GM19193 (cell line): ENCODE measurements around the gene MAPKBP1.

ENCODE experiments used
- POLR2A ChIP-seq: IDR thresholded peaks from 4 replicates; pipeline ENCODE4 v1.6.1; 2011; ENCODE audit not compliant: insufficient read depth, insufficient read length; ENCODE audit errors: extremely low read depth

Gene MAPKBP1

GRCh38 chr15:41841131-41841530 lies 66.8 kb downstream of the MAPKBP1 start:
- TF ChIP-seq POLR2A = no peak

DNA sequence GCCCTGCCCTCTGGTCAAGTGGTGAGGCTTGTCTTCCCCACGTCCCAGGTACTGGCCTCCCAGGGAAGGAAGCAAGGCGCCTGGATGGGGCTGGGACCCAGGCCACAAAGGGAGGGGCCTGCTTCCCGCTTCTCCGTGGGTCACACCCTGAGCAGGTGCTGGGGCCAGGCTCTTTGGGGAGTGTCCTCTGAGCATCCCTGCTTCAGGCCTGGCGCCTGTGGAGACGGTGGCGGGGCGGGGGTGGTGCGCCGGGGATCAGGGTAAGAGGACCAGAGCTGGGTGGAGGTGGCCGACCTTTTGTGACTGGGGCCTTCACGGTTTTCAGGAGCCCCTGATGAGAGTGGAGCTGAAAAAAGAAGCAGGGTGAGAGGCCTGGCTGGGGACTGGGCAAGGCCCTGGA lies 67.9 kb downstream of the MAPKBP1 start:
- no peak for TF ChIP-seq POLR2A

- TF ChIP-seq POLR2A = no peak
These were observed 69.3 kb downstream of the MAPKBP1 start for GRCh38 chr15:41843571-41843970.

- TF ChIP-seq POLR2A = no peak
These were observed 70.5 kb downstream of the MAPKBP1 start for GRCh38 chr15:41844814-41845213.

GRCh38 chr15:41847206-41847605 lies 72.9 kb downstream of the MAPKBP1 start:
- no peak for TF ChIP-seq POLR2A

- TF ChIP-seq POLR2A = no peak
These were observed 73.7 kb downstream of the MAPKBP1 start for GRCh38 chr15:41847981-41848380.

- no peak for TF ChIP-seq POLR2A
These were observed 74.3 kb downstream of the MAPKBP1 start for GRCh38 chr15:41848631-41849030.

GRCh38 chr15:41849204-41849603 lies 74.9 kb downstream of the MAPKBP1 start:
- no peak for TF ChIP-seq POLR2A

DNA sequence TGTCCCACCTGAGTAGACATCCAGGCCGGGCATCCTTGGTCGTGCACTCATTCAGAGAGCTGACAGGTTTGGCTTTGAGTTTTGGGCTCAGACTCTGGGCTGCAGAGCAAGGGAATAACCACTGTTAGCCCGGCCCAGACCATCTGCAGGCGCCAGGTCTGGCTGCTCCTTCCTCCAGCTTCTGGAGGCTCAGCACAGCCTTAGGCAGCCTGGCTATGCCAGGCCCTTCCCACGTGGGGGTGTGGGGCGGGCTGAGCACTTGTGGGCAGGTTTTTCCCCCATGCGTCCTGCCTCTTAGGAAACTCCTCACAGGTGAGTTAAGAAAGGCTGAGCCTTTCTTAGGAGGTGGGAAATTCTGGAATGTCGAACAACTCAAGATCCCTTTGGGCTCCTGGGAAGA lies 75.6 kb downstream of the MAPKBP1 start:
- TF ChIP-seq POLR2A = no peak

DNA sequence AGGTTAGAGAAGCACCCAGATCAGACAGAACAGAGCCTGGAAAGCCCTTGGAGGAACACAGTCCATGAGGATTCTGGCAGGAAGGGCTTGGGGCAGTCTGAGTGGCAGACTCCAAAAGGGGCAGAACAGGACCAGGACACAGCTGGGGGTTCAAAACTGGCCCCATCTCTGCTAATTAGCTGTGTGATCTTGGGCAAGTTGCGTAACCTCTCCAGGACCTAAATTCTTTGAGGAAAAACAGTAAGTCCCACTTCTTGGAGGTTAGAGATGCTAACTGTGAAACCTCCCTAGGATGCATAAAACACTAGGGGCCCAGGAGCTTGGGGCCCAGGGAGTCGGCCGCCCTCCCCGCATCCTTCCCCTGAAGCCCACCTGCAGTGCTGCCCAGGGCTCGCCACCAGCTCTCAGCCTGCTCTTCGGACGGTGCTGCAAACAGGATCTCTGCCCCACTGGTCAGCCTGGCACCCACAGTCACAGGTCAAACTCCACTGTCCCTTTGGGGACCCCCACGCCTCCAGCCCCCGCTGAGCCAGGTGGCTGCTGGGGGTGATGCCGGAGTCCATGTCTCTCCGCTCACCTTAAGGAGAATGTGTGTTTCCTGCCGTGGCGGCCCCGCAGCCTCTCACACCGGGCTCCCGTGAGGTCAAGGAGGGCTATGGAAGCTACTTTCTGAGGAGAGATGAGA lies 76.3 kb downstream of the MAPKBP1 start:
- TF ChIP-seq POLR2A = no peak

GRCh38 chr15:41851167-41851523 lies 76.9 kb downstream of the MAPKBP1 start:
- TF ChIP-seq POLR2A = no peak

DNA sequence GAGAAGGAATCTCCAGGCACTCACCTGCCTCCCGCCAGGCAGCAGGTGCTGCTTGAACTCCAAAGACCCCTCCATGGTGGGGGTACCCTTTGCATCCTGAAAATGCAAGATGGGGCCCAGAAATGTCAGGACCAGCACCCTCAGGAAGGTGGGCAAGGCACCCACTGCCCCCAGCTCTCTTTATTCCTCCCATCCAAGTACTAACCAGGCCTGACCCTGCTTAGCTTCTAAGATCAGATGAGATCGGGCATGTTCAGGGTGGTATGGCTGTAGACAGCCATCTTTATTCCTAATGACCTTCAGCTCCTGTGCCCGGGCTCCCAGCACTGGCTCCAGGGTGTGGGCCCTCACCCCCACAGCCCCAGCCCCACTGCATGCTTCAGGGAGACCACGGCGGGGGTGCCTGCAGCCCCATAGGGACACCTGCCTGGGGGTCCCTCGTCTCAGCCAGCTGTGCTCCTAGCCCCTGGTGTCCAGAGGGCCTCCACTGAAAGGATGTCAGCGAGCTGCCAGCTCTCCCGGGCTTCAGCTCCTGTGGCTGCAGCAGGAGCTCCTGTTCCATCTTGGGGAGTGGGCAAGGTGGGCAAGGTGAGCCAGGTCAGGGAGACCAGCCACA lies 77.6 kb downstream of the MAPKBP1 start:
- TF ChIP-seq POLR2A = no peak

- no peak for TF ChIP-seq POLR2A
These were observed 78.7 kb downstream of the MAPKBP1 start for GRCh38 chr15:41852736-41853590.

GRCh38 chr15:41853831-41854230 lies 79.5 kb downstream of the MAPKBP1 start:
- TF ChIP-seq POLR2A = no peak

GRCh38 chr15:41854443-41854842 lies 80.2 kb downstream of the MAPKBP1 start:
- no peak for TF ChIP-seq POLR2A

GRCh38 chr15:41855261-41855961 lies 81.1 kb downstream of the MAPKBP1 start:
- TF ChIP-seq POLR2A = no peak

DNA sequence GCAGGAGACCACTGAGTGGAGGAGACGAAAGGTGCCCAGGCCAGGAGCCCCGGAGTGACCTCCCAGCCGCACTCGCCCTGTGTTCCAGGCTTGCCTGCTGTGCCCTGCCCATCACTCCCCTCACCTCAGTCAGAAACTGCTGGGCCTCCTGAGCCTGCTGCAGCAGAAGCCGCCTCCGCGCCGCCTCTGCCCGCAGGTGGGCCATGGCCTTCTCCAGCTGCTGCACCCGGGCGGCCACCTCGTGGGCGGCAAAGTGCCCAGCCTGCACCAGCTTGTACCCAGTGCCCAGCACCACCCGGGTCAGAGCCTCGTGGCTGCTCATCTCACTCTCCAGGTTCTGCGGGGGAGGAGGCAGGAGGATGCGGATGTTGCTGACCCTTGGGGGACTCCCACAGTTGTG lies 82.0 kb downstream of the MAPKBP1 start:
- TF ChIP-seq POLR2A = no peak
